CD4-positive, alpha-beta T cell treated with Interferon alpha-2 for 1 hour (primary cell): Measurements from ENCODE around the gene RIC3.

ENCODE experiments used
- DNase-seq, 2 donors: peaks; one replicate each; pipeline ENCODE4 v3.0.0-alpha.2; 2020 to 2022

RIC3 gene

GRCh38 chr11:8066036-8066910 is 102.6 kb downstream of the RIC3 start:
- no peak for DNase-seq

GRCh38 chr11:8065031-8065430 is 103.8 kb downstream of the RIC3 start:
- DNase-seq = no peak

DNA sequence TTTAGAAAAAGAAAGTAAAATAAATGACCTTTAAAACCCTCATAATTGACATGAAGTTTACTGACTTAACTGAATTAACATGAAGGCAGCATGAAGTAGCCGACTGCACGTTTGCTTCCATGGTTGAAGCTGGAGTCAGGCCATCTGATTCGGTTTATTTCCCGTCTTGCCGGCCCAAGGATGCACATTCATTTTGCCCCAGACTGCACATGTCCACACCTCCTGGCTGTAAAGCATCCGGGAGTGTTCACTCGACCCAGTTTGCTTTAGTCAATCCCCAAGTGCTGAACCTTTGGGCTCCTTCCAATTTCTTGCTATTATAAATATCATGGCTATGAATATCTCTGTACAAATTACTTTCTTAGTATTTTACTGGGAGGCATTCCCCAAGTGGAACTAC is 105.5 kb downstream of the RIC3 start:
- no peak for DNase-seq

DNA sequence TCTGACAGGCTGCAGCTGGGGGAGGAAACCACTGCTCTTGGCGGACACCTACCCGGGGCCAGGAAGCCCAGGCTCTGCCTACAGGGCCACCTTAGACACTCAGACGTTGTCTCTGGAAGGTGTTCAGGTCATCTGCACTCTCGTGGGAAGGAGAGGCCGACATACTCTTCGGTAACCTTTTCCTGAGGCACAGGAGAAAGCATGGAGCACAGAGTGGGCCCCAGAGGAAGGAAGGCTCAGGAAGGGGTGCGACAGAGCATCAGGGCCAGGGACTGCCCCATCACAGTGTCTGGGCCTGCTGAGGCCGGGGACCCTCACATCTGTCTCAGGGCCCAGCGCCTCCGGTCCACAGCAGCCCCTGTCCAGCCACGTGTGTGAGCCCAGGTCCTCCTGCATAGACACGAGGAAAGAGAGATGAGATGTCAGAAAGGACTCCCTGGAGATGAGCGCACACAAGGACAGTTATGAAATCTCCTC is 106.0 kb downstream of the RIC3 start:
- DNase-seq = no peak

DNA sequence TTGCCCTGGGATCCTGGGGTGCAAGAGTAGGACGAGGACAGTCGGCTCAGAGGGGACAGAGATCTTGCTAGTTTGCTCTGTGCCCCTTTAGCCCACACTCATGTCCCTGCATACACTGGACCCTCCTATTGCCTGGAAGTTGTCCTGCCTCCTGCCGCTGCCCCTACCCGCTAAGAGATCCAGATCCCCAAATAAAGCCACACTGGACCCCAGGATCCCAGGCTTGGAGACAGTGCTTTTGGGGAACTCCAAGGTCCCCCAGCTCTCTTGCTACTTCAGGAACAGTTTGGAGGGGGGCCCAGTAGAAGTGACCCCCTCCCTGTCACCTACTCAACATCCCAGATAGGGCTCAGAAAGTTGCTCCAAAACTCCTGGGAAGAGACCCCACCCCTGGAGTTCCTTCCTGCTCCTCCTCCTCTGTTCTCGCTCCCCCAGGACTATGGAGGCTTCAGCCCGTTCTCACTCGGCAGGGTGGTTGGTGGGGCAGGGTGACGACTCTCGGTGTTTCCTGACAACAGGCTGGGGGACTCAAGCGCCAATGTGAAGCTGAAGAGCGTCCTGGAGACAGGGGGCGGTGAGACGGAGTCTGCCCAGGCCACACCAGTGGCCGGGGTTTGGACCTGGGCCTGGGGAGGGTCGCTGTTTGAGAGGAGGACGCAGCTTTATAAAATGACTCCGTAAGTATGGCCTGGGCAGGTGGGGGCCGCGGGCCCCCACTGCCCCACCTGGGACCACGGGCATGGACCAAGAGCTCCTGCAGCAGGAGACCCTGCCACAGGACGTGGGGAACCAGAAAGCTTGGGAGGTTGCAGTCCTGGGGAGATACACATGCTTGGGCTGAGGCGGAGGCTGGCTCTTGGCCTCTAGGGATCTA is 107.0 kb downstream of the RIC3 start:
- DNase-seq = no peak

GRCh38 chr11:8060801-8061554 is 107.8 kb downstream of the RIC3 start:
- no peak for DNase-seq

DNA sequence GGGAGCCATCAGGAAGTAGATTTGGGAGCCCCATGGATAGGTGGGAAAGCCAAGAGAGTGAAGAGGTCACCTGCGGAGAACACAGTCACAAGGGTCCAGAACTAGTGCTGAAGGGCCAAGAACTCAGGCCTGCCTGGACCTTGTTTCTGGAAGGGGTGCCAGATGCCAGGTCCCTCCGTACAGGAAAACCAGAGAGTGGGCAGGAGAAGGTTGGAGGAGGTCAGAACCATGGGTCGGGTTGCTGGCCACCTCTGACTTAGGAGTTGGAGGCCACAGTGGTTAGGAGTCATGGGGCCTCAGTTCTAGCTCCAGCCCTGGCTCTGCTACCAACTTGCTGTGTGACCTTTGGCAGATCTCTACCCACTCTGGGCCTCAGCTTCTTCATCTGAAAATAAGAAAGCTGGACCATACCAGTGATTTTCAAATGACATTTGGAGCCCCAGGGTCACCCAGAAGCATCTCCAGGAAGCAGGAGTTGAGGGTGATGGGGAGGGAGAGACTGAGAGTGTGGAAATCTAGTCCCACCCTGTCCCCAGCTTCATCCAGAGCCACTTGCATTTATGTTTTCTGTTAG is 108.6 kb downstream of the RIC3 start:
- no peak for DNase-seq

- DNase-seq = no peak
Observed at GRCh38 chr11:8059571-8060011, 109.2 kb downstream of the RIC3 start.

DNA sequence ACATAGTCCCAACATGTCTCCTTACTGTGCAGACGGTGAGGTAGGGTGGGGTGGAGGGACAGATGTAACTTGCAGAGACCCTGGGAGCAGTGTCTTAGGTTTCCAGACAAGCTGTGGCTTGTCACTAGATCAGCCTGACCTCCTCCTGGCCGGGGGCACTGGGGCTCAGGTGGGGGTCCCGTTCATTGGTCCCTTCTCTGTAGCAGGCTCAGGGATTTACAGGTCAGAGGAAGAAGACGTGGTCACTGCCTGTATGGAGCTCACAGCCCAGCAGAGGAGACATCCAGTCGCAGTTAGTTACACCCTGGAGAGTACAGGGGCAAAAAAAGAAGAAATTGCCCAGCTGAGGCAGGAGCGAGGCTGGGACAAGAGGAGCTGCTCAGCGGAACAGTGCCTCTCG is 109.8 kb downstream of the RIC3 start:
- DNase-seq = no peak

- DNase-seq = no peak
Observed at GRCh38 chr11:8058216-8058615, 110.6 kb downstream of the RIC3 start.

- no peak for DNase-seq
Observed at GRCh38 chr11:8056810-8057463, 111.9 kb downstream of the RIC3 start.
